Endothelial cell (in vitro differentiated cells): ENCODE measurements around the gene PRKD1. TPM values are rescaled to one million over a fixed set of nuclear protein-coding genes. Genes with fewer than 3 reads are reported as not detected.

Experiments used
- DNase-seq: peaks from one replicate; pipeline ENCODE4 v3.0.0; 2021; ENCODE audit warnings: low spot score
- H3K27ac Mint-ChIP-seq: one replicate; pipeline ENCODE4 v1.8.0; 2021; ENCODE audit warnings: mixed read lengths, inconsistent platforms; ENCODE audit not compliant: unreplicated experiment
- H3K27me3 Mint-ChIP-seq: one replicate; pipeline ENCODE4 v1.8.0; 2021; ENCODE audit warnings: mild to moderate bottlenecking, moderate library complexity, mixed read lengths, inconsistent platforms; ENCODE audit not compliant: unreplicated experiment
- H3K36me3 Mint-ChIP-seq: one replicate; pipeline ENCODE4 v1.8.0; 2021; ENCODE audit warnings: mild to moderate bottlenecking, low read depth, mixed read lengths, inconsistent platforms; ENCODE audit not compliant: unreplicated experiment
- H3K4me1 Mint-ChIP-seq: one replicate; pipeline ENCODE4 v1.8.0; 2021; ENCODE audit warnings: mild to moderate bottlenecking, mixed read lengths, inconsistent platforms; ENCODE audit not compliant: unreplicated experiment
- H3K4me3 Mint-ChIP-seq: one replicate; pipeline ENCODE4 v1.8.0; 2021; ENCODE audit warnings: mild to moderate bottlenecking, mixed read lengths, inconsistent platforms; ENCODE audit not compliant: unreplicated experiment
- H3K9me3 Mint-ChIP-seq: one replicate; pipeline ENCODE4 v1.8.0; 2021; ENCODE audit warnings: mixed read lengths, inconsistent platforms; ENCODE audit not compliant: unreplicated experiment
- total RNA-seq: library from RNA; stranded (reverse); fragmentation: NEBNext Ultra II Directional; extraction: Animal tissue kit (Norgen Biotek cat#: 25700); gene quantifications from one replicate; pipeline ENCODE4 v1.2.1, GENCODE V29; 2021; ENCODE audit not compliant: unreplicated experiment
- TF ChIP-seq, protein P1 (sequence below): fragments of 200-600 bp; sonication (generic); IDR thresholded peaks from one replicate; pipeline ENCODE4 v1.5.0; 2021; ENCODE audit warnings: antibody characterized with exemption; ENCODE audit not compliant: unreplicated experiment

Gene PRKD1
- total RNA-seq, 1 donor from 2014 or later, result 9.0 TPM

DNA sequence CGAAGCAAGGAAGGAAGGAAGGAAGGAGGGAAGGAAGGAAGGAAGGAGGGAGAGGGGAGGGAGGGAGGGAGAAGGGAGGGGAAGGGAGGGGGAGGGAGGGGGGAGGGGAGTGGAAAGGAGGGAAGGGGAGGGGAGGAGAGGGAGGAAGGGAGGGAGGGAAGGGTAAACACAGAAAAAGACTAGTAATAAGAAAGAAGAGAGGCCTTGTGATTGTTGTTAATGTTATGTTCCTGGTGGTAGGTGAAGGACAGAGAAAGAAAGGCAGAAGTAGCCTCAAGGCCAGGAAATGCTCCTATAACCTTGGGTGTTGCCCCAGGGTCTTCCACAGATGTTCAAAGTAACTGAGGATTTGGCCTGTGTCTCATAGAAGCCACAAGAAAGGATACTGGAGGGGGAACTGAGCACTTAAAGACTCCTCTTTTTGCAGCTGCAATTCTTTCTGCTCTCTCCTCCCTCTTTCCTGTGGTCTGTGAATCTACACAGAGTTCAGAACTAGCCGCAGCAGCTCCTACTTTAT lies 164.2 kb downstream of the PRKD1 start:
- Mint-ChIP-seq H3K27ac (no peak overlapping the region), H3K36me3 (no peaks in the 10 kb centered on the region), H3K27me3 (no peaks in the 10 kb centered on the region), H3K9me3 (no peaks in the 10 kb centered on the region), H3K4me3 (no peak overlapping the region), H3K4me1 (peaks cover 3% of the 10 kb centered on the region)
- TF ChIP-seq, protein P1, sequence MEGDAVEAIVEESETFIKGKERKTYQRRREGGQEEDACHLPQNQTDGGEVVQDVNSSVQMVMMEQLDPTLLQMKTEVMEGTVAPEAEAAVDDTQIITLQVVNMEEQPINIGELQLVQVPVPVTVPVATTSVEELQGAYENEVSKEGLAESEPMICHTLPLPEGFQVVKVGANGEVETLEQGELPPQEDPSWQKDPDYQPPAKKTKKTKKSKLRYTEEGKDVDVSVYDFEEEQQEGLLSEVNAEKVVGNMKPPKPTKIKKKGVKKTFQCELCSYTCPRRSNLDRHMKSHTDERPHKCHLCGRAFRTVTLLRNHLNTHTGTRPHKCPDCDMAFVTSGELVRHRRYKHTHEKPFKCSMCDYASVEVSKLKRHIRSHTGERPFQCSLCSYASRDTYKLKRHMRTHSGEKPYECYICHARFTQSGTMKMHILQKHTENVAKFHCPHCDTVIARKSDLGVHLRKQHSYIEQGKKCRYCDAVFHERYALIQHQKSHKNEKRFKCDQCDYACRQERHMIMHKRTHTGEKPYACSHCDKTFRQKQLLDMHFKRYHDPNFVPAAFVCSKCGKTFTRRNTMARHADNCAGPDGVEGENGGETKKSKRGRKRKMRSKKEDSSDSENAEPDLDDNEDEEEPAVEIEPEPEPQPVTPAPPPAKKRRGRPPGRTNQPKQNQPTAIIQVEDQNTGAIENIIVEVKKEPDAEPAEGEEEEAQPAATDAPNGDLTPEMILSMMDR, result no peak
- DNase-seq, result no peak

DNA sequence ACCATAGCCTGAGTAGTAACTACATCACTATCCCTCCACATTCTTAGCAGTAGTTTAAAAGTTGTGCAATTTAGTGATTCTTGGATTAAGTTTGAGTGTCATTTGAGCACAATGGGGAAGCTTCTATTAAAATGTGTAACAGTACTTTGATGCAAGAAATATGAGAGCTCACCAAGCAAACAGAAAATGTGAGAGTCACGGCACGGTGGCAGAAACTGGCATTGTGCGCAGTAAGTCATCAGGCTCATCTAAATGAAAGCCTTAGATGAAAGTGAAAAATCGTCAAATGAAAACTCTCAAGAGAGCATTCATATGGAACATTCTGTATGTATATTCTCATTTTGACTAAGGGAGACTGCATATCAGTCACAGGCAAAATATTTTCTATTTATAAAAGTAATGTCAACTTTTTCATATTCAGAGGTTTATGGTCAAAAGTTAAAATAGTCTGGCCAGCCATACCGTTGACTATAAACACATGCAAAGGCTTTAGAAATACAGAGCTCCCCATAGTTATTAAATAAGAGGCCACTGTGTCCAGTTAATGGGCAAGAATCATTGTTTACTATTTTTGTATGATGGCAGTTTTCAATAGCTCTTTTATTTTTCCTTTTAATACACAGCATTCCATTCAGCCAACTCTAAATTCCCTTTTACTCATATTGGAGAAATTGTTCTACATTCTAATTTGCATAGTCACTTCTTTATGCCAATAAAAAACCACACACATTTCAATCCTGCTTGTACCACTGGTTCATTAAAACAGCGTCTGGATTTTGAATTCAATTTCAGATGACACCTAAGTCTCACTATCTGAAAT lies 167.9 kb downstream of the PRKD1 start:
- Mint-ChIP-seq H3K4me1 (peaks cover 9% of the 10 kb centered on the region), H3K27me3 (peaks cover 3% of the 10 kb centered on the region), H3K4me3 (no peak overlapping the region), H3K36me3 (no peaks in the 10 kb centered on the region), H3K27ac (no peak overlapping the region), H3K9me3 (no peaks in the 10 kb centered on the region)
- no peak for DNase-seq
- TF ChIP-seq, protein P1, result no peak

DNA sequence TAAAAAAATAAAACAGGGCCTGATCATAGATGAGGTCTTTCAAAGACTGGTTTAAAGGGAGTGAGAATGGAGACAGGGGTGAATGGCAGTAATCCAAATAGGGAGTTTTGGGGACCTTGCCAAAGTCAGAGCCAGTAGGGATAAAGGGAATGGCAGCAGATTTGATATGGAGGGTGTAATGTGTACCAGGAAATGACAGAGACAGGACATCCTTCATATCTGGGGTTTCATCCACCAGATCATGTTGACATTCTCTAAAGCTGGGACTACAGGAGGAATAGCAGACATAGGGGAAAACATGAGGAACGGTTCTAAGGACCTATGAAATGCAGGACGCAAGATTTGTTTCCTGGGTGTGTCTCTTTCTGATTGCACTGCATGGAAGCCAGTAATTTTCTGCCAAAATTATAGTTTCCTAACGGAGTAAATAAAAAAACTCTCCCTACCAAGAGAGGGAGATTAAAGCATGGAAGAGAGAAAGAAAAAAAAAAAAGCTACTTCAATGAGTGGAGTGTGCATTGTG lies 169.9 kb downstream of the PRKD1 start:
- no peaks in the 10 kb centered on the region for H3K36me3 Mint-ChIP-seq
- DNase-seq, result no peak
- H3K9me3 Mint-ChIP-seq, result no peaks in the 10 kb centered on the region
- TF ChIP-seq, protein P1, result no peak
- no peak overlapping the region for H3K4me3 Mint-ChIP-seq
- no peak overlapping the region for H3K27ac Mint-ChIP-seq
- H3K27me3 Mint-ChIP-seq, result peaks cover 3% of the 10 kb centered on the region
- peaks cover 9% of the 10 kb centered on the region for H3K4me1 Mint-ChIP-seq

DNA sequence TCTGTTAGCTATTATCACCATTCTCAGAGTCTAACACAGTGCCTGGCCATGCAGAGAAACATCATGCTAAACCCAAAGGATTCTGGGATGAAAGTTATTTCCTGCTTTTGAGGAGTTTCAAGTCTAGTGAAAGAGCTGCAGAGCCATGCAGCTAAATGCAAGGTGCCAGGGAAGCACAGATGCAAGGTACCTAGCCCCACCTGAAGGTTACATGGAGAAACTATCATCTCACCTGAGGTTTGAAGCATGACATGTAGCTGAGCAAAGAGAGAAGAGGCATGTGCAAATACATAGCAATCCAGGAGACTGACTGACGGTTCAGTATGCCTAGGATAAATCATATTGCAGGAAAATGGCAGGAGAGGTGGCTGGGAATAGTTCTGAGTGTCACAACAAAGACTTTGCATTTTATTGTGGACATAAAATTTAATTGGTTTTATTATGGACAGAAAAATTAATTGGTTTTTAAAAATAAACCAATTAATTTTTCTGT lies 170.4 kb downstream of the PRKD1 start:
- TF ChIP-seq, protein P1, result no peak
- Mint-ChIP-seq H3K4me3 (no peak overlapping the region), H3K36me3 (no peaks in the 10 kb centered on the region), H3K9me3 (no peaks in the 10 kb centered on the region), H3K4me1 (peaks cover 9% of the 10 kb centered on the region), H3K27ac (no peak overlapping the region), H3K27me3 (peaks cover 3% of the 10 kb centered on the region)
- DNase-seq, result no peak

DNA sequence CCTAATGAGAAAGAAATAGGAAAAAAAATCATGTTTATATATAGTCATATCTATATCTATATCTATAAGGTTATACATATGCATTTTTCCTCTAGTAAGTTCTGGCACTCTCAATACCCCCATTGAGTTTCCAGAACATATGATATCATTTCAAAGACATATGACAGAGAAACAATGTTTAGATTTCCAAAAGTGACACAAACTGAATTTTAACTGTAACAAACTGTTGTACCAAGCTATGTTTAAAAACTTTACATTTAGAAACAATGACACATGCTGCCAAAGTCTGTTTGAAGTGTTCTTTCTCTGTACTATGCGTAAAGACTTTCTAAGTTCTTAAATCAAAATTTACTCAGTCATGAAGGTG lies 171.6 kb downstream of the PRKD1 start:
- Mint-ChIP-seq H3K27me3 (peaks cover 3% of the 10 kb centered on the region), H3K36me3 (no peaks in the 10 kb centered on the region), H3K27ac (no peak overlapping the region), H3K9me3 (no peaks in the 10 kb centered on the region), H3K4me1 (peaks cover 7% of the 10 kb centered on the region), H3K4me3 (no peak overlapping the region)
- no peak for DNase-seq
- TF ChIP-seq, protein P1, result no peak
